RKO (cell line): Measurements from ENCODE around the gene SH3GL3.

ENCODE experiments used
- DNase-seq: peaks from one replicate; pipeline ENCODE4 v3.0.0-alpha.2; 2016; ENCODE audit warnings: low spot score

Gene SH3GL3

DNA sequence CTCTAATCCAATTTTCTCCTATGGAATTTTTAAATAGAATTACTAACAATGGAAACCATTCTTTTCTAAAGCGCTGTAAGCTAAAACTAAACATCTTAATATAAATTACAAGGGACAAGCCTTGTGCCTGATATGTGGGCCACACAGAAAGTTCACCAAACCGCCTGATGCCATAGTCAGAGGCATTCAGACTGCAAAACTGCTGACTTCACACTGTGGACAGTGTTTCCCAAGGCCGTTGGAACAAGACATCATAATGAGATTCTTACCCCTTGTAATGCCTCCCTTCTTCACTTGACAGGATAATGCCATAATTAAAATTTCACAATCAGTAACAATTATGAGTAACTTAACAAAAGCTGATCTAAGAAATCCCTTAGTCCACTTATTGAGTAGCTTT, 14.9 kb downstream of the SH3GL3 start:
- no peak for DNase-seq

DNA sequence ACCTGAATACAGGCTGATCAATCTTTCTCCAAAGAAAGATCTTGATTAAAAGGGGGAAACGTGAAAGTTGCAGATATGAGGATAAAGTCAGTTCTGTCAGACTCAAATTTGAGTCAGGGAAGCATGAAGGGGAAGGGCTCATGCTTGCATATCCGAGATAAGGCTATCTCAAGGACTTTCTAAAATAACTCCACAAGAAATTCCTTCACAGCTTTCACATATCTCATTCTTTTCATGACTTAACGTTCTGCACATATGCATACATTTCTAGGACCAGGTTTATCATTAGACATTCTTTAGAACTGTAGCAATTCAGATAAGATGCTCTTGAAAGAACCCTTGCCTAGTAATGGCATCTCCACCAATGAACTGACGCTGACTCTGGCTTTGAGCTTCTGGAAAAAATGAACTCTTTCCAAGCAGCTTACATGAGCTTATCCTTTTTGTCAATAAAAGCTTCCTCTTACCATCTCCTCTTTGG, 15.9 kb downstream of the SH3GL3 start:
- DNase-seq, result no peak

DNA sequence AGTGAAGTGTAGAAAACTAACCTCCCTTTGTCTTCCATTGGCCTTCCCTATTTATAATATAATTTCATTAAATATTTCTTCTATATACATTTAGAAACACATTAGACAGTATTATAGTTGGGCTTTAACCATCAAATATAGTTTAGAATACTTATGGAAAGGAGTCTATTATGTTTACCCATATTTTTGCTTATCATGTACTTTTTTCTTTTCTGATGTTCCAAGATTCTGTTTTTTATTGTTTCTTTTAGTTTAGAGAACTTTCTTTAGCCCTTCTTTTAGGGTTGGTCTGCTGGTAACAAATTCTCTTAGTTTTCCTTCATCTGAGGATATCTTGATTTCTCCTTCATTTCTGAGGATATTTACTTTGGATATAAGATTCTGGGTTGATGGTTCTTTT, 23.7 kb downstream of the SH3GL3 start:
- DNase-seq, result no peak

DNA sequence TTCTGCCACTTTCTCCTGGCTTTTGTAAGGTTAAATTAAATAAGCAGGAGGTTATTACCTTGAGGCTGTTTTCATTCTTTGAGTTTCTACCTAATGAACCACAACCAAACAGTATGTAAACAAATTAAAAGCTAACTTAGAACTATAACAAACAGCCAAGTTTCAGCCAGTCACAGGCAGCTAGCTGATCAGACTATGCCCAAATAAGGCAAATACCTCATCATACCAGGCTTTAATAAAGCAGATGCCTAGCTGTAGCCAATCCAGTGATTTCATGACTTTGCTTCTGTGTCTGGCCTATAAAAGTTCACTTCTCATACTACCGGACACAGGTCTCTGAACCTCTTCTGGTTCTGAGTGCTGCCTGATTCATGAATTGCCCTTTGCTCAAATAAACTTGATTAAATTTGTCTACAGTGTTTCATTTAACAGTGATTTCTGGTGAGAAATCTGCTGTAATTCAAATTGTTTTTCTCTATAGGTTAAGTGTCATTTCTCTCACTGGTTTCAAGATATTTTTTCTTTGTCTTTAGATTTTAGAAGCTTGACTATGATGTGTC, 24.2 kb downstream of the SH3GL3 start:
- no peak for DNase-seq

DNA sequence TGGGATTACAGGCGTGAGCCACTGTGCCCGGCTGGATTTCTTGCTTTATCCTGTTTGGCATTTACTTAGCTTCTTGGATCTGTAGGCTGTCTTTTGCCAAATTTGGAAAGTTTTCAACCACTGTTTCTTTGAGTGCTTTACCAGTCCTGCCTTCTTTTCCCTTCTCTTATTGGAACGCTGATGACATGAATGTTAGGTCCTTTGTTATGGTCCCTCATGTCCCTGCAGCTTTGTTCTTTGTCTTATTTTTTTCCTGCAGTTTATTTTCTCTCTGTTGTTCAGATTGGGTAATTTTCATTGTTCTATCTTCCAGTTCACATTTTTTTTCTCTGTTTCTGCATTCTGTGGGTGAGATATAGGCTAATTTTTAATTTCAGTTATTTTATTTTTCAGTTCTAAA, 25.0 kb downstream of the SH3GL3 start:
- no peak for DNase-seq

DNA sequence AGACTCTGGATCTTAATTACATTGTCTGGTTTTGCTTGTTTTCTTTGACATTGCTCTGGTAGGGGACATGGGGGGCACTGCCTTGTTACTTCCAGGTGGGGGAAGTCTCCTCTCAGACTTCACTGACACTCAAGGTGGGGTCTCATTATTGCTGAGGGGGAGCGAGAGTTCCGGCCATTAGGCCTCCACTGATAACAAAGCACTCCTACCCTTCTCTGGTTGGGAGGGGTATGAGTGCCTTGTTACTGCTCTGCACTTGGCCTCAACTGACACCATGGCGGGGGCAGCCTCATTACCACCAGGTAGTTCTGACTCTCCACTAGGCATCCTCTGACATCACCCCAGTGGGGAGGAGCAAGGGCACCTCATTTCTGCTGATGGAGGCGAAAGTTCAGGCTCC, 25.7 kb downstream of the SH3GL3 start:
- DNase-seq, result no peak

DNA sequence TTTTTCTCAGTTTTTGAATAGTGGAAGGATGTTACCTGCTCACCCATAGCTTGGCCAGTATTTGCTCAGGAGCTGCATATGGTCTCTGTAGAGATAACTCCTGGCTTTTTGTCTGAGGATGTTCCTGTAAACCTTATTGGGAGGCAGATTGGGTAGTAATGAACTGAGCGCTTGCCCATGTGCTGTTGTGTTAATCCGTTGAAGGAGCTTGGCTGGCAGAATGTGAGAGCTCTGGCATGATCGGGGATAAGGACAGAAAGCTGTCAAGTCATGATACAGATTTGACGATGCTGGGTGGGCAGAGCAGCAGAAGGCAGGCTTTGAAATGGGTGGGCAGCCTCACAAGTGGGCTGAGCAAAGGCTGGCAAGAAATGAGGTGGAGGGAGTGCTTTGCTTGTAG, 27.4 kb downstream of the SH3GL3 start:
- DNase-seq, result no peak

DNA sequence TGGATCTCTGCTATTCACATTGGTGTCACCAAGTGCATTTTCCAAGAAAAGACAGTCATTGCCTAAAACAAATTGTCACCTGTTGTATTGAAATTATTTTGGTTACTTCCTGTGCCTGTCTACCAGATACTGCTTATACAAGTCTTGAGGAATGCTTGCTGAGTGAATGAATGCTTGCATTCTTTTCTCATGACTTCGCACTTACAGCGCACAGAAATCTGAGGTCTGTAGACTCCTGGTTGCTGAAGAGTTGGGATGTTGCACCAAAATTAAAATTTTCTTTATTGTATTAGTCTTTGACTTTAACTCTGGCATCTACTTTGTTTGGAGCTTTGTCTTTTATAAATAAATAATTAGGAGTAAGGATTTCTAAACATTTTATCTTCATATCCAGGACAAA, 28.4 kb downstream of the SH3GL3 start:
- peak; percentile 37 for DNase-seq

DNA sequence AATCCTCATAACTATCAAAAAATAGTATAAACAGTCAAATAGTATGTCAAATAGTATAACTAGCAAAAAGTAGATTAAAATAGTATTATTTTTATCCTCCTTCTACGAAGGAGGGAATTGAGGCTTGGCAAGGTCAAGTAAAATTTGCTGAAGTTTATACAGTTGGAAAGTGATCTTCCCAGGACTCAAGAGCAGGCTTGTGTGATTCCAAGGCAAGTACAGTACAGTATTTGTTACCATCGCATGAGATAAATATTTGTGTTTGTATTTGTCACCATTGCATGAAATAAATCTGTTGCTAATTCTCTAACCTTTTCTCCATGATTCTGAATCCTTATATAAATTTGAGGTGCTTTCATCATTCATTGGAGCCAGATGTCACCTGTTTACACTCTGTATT, 28.9 kb downstream of the SH3GL3 start:
- DNase-seq, result no peak

DNA sequence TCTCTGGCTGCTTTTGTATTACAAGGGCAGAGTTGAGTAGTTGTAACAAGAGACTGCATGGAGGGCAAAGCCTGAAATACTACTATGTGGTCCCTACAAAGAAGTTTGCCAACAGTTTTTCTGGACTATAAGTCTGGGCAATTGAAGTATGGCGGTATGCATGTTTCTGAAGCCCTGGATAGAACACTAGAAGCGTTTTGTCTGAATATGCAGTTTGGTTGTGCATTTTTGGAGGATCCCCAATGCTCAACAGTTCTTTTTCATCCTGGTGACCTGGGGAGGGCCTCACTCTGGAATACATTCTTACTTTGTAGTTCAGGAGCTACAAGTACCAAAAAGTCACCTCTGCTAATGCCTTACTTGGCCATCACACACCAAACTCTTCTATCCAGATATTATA, 29.6 kb downstream of the SH3GL3 start:
- DNase-seq, result no peak

DNA sequence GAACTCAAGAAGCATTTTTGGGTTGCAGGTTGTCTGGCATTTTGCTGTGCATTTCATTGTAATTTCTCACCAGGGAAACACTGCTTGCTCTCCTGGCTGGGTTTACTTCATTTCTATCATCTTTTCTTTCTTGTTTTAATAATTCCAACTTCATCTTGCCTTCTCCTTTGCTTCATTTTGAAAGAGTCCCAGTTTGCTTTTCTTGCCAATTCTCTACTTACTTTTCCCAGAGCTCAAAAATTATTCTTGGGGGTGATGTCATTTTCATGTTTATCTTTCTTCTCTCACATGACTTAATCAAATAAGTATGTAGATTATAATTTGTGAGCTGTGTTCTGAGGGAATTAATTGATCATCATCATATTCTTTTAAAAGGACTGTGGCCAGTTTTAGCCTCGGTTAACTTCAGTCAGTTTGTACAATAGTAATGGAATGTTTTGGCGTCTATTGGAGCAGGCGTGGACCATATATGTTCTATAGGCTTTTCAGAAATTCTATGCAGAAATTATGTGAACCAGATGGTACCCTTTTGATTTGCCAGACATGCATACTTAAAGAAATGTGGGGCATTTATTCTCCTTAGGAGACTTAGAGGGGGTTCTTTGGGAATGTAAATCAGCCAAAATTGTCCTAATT, 30.1 kb downstream of the SH3GL3 start:
- DNase-seq, result no peak

DNA sequence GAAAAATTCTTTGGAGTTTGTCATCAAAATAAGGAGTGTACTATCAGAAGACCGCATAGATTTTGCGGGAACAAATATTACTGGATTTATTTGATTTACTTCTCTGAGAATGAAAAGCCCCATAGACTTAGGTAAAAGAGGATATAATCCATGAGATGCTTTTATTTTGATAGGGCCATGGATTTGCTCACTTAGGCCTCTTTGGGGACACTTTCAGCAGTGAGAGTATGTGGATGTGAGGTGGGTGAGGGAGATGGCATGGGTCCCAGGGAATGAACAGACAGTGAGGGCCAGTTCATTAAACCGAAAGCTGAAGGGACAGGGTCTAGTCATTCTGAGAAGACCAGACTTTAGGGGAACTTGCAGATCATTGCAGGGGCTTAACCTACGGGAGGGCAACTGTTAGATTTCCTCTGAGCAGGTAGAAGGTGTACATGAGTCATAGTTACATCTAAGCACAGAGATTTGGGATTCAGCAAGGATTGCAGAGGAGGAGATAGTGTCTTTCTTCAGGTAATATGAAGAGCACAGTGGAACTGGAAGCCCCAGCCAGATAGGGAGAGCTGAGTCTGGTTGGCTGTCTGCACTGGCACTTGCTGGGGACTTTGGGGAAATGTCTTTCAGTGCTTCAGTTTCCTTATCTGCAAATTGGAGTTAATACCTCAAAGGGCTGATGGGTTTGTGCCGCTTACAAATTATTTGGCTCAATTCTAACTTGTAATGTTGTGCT, 30.8 kb downstream of the SH3GL3 start:
- no peak for DNase-seq

DNA sequence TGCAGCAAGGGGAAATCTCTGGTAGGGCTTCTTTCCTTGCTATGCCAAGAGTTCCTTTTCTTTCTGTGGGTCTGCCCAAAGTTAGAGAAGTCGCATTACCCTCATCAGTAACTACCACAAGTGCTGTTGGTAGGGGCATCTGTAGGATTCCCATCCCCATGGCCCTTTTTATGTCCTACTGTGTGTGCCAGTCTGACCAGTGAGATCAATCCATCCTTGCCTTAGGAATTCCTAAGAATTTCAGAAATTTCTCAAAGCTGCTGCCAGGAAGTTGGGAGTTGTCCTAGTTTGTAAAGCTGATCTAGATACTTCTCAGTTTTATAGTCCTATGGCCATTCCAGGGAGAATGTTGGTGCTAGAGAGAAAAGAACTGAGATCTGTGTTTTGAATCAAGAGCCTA, 36.5 kb downstream of the SH3GL3 start:
- no peak for DNase-seq

DNA sequence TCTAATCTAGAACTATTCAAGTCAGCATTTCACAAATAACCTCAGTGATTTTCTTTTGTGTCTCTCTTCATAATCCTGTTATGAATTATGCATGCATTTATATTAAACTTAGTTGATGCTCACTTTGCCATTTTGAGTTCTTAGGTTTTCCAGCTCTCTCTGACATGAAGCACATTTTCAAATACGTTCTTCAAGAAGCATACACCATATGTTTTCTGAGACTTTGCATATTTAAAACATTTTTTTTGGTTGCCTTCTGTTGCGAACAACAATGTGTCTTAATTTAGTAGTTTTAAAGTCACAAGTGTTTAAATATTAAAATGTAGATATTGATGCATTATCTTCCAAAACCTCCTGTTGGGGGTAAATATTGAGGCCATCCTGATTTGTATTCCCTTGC, 37.5 kb downstream of the SH3GL3 start:
- no peak for DNase-seq

DNA sequence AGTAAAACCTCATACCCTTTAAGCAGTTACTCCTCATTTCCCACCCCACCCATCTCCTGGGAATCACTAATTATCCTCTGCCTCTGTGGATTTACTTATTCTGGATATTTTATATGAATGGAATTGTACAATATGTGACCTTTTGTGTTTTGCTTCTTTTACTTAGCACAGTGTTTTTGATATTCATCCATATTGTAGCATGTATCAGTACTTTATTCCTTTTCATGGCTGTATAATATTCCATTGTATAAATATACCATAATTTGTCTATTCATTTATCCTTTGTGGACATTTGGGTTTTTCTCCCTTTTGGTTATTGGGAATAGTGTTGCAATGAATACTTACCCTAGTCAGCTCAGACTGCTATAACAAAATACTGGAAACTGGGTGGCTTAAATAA, 39.2 kb downstream of the SH3GL3 start:
- no peak for DNase-seq

DNA sequence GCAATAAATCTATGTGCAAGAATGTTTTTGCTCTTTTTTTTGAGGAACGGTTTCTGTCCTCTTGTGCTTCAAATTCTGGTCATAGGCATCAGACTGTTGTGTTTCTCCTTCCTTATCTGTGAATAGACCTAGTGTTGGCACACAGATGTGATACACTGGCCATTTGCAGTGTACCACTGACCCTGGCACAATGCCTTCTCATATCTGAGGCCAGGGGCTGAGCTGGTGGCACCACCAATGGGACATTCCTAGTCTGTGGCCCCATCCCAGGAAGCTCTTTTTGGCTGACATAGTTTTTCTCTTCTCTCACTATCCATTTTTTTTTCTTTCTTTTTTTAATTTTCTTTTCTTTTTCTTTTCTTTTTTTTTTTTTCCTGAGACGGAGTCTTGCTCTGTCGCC, 40.4 kb downstream of the SH3GL3 start:
- DNase-seq, result no peak

DNA sequence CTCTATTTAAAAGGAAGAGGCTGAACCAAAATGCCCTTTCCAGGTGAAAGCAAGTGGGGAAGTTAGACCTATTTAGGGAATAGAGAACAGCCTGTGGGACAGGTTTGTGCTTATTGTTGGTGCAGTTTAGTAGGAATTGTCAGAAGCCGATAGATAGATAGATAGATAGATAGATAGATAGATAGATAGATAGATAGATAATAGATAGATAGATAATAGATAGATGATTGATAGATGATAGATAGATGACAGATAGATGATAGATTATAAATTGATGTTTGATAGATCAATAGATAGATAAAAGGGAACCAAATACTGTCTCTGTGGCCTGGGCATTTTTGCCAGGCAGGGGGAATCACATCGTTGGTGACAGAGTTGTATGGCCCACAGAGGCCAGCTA, 42.5 kb downstream of the SH3GL3 start:
- DNase-seq, result no peak

DNA sequence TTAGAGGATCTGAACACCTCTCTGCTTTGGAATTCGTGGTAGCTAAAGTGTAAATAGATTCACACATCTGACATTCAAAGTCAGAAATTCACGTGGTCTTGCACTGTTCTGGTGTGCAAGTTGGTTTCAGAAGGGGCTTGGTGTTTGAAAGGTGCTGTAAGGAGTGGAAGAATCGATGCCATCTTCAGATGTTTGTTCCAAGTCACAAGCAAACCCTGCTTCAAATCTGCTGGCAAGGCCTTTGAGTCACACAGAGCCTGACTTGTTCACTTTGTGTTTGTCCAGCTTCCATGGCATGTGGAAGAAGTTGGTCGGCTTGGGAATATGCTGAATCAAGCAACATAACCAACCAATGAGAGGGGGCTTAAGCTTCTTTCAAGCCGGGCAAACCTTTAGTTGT, 44.3 kb downstream of the SH3GL3 start:
- DNase-seq, result no peak

DNA sequence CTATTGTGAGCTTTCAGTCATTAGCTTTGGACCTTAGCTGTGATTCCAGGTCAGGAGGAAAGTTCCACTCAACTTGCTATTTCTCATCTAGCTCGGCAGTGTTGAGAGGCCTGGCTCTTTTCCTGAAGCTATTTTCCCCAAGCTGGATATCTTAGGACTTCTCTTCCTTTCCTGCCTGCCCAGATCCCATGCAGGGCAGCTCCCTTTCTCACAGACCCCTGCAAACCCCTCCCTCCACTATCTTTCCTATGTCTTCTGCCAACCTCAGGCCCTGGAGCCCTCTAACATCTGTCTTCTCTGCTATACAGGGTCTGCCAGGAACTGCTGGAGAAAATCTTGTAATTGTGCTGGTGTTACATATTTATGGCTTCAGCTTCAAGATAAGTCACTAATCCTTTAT, 49.6 kb downstream of the SH3GL3 start:
- no peak for DNase-seq

DNA sequence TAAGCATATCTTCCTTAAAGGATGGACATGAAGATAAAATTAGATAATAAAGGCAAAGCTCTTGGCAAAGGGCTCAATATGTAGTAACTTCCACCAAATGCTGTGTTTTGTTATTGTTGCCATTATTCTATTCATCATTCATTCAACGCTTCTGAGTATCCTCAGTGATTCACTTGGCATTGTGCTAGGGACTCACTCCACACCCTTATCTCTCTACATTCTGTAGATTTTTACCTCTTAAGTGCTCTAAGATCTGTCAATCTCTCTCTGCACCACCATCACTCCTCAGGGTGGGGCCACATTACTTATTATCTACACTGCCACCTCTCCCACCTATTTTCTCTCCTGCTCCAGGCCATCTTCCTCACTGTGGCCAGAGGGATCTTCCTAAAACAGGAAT, 51.2 kb downstream of the SH3GL3 start:
- no peak for DNase-seq

DNA sequence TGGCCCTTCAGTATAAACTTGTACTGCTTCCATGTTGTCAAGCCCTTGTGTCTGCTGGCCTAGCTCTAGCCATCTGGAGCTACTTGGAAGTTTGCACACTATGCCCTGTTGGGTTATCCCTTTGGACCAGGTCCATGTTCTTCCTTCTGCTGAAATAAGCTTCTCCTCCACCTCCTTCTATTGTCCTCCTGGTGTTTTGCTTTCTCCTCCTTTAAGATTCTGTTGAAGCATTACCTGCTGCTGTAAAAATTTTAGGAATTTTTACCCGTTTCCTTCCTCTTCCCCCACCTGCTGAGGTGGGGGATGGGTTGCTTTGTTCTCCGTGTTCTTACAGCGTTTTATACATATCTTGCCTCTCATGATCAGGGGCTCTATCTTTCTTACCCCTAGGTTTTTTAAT, 51.7 kb downstream of the SH3GL3 start:
- DNase-seq, result no peak

DNA sequence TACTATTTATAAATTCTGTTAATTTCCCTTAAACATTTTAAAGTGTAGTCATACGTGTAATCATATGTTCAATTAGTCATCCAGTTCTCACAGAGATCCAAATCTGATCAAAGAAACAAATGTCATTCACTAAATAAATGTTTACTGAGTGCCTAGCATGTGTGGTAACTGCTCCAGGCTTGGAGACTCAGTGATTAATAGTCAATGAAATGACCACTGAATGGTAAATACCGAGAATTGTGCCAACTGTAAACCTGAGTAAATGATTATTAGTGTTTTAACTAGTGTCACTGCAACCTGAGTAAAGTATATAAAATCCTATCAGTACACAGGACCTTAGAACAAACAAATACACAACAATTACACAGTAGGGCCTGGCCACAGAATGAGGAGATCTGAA, 52.3 kb downstream of the SH3GL3 start:
- no peak for DNase-seq

DNA sequence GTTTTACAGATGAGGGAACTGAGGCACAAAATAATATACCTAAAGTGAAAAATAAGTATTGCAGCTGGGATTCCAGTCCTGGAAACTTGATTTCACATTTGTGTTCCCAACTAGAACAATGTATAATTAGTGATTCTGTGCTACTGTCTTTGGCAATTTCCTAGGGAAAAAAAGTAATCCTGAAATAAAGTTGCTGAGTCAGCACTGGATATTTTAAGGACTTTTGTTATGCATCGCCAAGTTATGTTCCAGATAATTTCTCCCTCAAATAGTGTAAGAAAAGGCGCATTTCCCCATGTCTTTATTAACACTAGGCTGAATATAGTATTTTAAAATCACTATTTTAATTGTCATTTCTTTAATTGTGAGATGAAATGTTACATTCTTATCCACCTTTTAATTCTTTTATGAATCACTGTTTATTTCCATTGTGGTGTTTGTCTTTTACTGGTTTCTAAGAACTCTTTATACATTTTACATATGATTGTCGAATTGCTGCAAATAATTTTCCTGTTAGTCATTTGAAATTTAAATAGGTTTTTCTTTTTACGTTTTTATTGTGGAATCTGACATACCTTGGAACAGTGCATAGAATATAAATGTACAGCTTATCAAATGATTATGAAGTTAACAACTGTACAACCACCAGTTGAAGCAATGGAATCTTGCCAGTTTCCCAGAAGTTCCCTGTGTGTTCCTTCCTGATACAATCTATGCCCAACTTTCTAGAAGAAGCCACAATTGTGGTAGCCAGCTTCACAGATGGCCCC, 56.6 kb downstream of the SH3GL3 start:
- no peak for DNase-seq
